ENCODE results near the gene UROD.

Gene UROD

GRCh38 chr1:45009296-45009865, 2.7 kb upstream of the UROD start:
- no peak for DNase-seq

GRCh38 chr1:45009956-45010854, 1.8 kb upstream of the UROD start:
- peak; percentile 16 for DNase-seq

GRCh38 chr1:45010855-45011811, 921 bp upstream of the UROD start, which contains the start of gene HECTD3:
Gene HECTD3, minus strand, starts transcription at chr1:45011324. Its CDS starts 67 bp downstream, at chr1:45011257.
- peak; percentile 86 for DNase-seq

- DNase-seq, result no peak
Measured at GRCh38 chr1:45012639-45013278, 705 bp downstream of the UROD start.

GRCh38 chr1:45013551-45014209, 1.6 kb downstream of the UROD start:
- no peak for DNase-seq

- DNase-seq, result peak; percentile 58
Measured at GRCh38 chr1:45014321-45015028, 2.4 kb downstream of the UROD start.

- DNase-seq, result no peak
Measured at GRCh38 chr1:45015683-45016082, 3.6 kb downstream of the UROD start.

- DNase-seq, result no peak
Measured at GRCh38 chr1:45016090-45016697, 4.1 kb downstream of the UROD start.

GRCh38 chr1:45016767-45017166, 4.7 kb downstream of the UROD start:
- DNase-seq, result no peak

GRCh38 chr1:45018599-45019230, 6.7 kb downstream of the UROD start:
- DNase-seq, result peak; percentile 9

- no peak for DNase-seq
Measured at GRCh38 chr1:45023663-45024062, 11.6 kb downstream of the UROD start.

GRCh38 chr1:45026446-45026845, 14.4 kb downstream of the UROD start:
- no peak for DNase-seq

GRCh38 chr1:45032837-45033236, 20.8 kb downstream of the UROD start:
- no peak for DNase-seq

- no peak for DNase-seq
Measured at GRCh38 chr1:45033356-45033755, 21.3 kb downstream of the UROD start.

- DNase-seq, result no peak
Measured at GRCh38 chr1:45035631-45036301, 23.7 kb downstream of the UROD start.

GRCh38 chr1:45037456-45037855, 25.4 kb downstream of the UROD start:
- DNase-seq, result no peak

- no peak for DNase-seq
Measured at GRCh38 chr1:45038240-45038639, 26.2 kb downstream of the UROD start.

- DNase-seq, result no peak
Measured at GRCh38 chr1:45038661-45039364, 26.8 kb downstream of the UROD start.

GRCh38 chr1:45040297-45040696, 28.2 kb downstream of the UROD start:
- DNase-seq, result no peak

Measured in NCI-H748 treated with DMSO at 0.1 percent for 48 hours (cell line).